ENCODE results near the gene VAMP2.

The VAMP2 gene

GRCh38 chr17:8120520-8121406 lies 42.0 kb downstream of the VAMP2 start:
- H2AFZ ChIP-seq (ENCODE audit: low read depth) = peak overlapping the region; percentile 30; the same call in 1 of the 2 replicates
- H4K20me1 ChIP-seq (ENCODE audit: insufficient read depth) = no peaks in the 10 kb centered on the region
- H3K27me3 ChIP-seq (ENCODE audit: insufficient read depth, low read depth) = no peaks in the 10 kb centered on the region
- H3K4me1 ChIP-seq (ENCODE audit: low read depth, poor library complexity, severe bottlenecking) = no peaks in the 10 kb centered on the region
- H3K27ac ChIP-seq = peak overlapping the region; percentile 33; the same call in 1 of the 2 replicates
- 0 out of 2 replicates have a peak overlapping the region, but pooled peaks have one; percentile 2 for H3K9ac ChIP-seq
- H3K4me3 ChIP-seq (IDR thresholded peaks at IDR 0.05; ENCODE audit: insufficient read depth, low read depth, low read length) = no peak overlapping the region
- H3K36me3 ChIP-seq (ENCODE audit: insufficient read depth) = no peaks in the 10 kb centered on the region
- no peaks in the 10 kb centered on the region for H3K79me2 ChIP-seq (ENCODE audit: insufficient read depth, low read depth)
- H3K4me2 ChIP-seq = peak overlapping the region; percentile 42; the same call in 1 of the 2 replicates
- TF ChIP-seq, protein P1, sequence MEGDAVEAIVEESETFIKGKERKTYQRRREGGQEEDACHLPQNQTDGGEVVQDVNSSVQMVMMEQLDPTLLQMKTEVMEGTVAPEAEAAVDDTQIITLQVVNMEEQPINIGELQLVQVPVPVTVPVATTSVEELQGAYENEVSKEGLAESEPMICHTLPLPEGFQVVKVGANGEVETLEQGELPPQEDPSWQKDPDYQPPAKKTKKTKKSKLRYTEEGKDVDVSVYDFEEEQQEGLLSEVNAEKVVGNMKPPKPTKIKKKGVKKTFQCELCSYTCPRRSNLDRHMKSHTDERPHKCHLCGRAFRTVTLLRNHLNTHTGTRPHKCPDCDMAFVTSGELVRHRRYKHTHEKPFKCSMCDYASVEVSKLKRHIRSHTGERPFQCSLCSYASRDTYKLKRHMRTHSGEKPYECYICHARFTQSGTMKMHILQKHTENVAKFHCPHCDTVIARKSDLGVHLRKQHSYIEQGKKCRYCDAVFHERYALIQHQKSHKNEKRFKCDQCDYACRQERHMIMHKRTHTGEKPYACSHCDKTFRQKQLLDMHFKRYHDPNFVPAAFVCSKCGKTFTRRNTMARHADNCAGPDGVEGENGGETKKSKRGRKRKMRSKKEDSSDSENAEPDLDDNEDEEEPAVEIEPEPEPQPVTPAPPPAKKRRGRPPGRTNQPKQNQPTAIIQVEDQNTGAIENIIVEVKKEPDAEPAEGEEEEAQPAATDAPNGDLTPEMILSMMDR (conservative IDR thresholded peaks at IDR 0.05; ENCODE audit: low read depth, low read length) = no peak

DNA sequence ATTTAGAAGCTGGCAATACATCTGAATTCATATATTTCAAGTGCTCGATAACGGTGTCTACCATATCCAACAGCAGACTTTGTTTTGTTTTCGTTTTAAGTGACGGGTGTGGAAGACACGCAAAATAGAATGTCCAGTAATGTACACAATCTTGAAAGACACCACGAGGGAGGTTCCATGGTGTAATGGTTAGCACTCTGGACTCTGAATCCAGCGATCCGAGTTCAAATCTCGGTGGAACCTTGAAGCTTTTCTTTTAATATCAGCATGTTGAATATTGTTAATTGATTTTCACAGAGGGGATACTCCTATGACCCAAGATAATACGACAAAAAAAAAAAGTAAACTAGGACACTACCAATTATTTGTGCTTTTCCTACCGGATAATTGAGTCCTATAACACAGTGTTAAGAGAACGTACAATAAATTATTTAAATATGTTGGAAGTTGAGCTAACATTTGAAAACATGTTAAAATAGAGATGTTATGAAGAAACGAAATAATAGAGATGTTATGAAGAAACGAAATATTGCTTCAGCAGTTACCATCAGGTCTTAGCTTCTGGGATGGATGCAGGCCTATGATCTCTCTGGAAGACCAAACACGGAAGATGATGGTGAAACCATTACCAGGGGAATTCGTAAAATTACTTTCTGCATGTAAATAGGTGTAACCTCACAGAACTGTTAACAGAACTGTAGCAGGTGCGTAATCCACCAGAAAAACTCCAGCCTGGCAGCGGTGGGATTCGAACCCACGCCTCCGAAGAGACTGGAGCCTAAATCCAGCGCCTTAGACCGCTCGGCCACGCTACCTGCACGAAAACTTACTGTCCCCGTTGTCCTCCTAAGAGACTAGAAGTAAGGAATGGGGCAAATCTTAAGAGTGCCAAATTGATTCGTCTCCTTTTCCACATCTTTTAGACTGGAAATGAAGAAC lies 42.9 kb downstream of the VAMP2 start:
- no peaks in the 10 kb centered on the region for H3K79me2 ChIP-seq (ENCODE audit: insufficient read depth, low read depth)
- no peaks in the 10 kb centered on the region for H3K4me1 ChIP-seq (ENCODE audit: low read depth, poor library complexity, severe bottlenecking)
- peak overlapping the region; percentile 30; the same call in 1 of the 2 replicates for H2AFZ ChIP-seq (ENCODE audit: low read depth)
- no peaks in the 10 kb centered on the region for H4K20me1 ChIP-seq (ENCODE audit: insufficient read depth)
- no peak overlapping the region for H3K4me3 ChIP-seq (IDR thresholded peaks at IDR 0.05; ENCODE audit: insufficient read depth, low read depth, low read length)
- no peaks in the 10 kb centered on the region for H3K36me3 ChIP-seq (ENCODE audit: insufficient read depth)
- peak overlapping the region; percentile 45; the same call in 1 of the 2 replicates for H3K4me2 ChIP-seq
- H3K27me3 ChIP-seq (ENCODE audit: insufficient read depth, low read depth) = no peaks in the 10 kb centered on the region; the same call in 1 of the 2 replicates
- no peak overlapping the region for H3K9ac ChIP-seq
- H3K27ac ChIP-seq = peak overlapping the region; percentile 33; the same call in 1 of the 2 replicates
- TF ChIP-seq, protein P1 (conservative IDR thresholded peaks at IDR 0.05; ENCODE audit: low read depth, low read length) = no peak

DNA sequence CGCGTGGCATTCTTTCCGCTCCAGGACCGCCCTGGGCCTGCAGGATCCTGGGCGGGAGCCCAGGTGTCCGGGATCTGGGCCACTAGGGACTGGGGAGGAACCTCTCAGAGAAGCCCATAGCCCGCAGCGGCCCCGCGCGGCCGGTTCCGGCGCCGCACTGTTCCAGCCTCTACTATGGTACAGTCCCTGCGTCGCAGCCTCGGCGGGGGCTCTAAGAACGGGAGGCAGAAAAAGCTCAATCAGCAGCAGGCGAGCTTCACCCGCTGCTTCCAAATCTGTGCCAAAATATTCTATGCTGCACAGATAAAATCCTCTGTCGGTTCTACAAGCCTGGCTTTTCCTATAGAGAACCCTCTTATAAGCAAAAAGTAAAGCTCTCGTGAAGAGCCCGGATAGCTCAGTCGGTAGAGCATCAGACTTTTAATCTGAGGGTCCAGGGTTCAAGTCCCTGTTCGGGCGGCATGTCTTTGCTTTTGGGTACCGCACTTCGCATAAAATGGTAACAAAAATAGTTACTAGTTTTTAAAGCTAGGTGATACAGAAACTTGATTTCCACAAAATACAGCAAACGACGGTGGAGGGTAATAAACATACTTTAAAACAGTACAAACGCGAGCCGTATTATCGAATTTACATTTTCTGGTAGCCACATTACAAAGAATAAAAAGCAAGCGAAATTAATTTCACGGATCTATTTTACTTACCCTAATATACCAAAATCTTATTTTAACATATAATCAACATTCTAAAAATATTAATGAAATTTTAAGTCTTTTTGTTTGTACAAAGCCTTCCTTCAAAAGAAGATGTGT lies 43.8 kb downstream of the VAMP2 start:
- TF ChIP-seq, protein P1 (conservative IDR thresholded peaks at IDR 0.05; ENCODE audit: low read depth, low read length) = no peak; the same call in 1 of the 2 replicates
- Histone ChIP-seq H4K20me1 (ENCODE audit: insufficient read depth) (no peaks in the 10 kb centered on the region), H3K27ac (no peak overlapping the region; the same call in 1 of the 2 replicates), H3K9ac (no peak overlapping the region), H3K4me2 (peak overlapping the region; percentile 31; the same call in 1 of the 2 replicates), H3K27me3 (ENCODE audit: insufficient read depth, low read depth) (no peaks in the 10 kb centered on the region; the same call in 1 of the 2 replicates), H2AFZ (ENCODE audit: low read depth) (peak overlapping the region; percentile 47; the same call in 1 of the 2 replicates), H3K4me3 (IDR thresholded peaks at IDR 0.05; ENCODE audit: insufficient read depth, low read depth, low read length) (no peak overlapping the region), H3K4me1 (ENCODE audit: low read depth, poor library complexity, severe bottlenecking) (no peaks in the 10 kb centered on the region), H3K36me3 (ENCODE audit: insufficient read depth) (no peaks in the 10 kb centered on the region), H3K79me2 (ENCODE audit: insufficient read depth, low read depth) (no peaks in the 10 kb centered on the region)

Measured in KMS-11 (cell line).